AG04450 (cell line): ENCODE data around the gene ZNF76. TPM values are rescaled to one million over a fixed set of nuclear protein-coding genes. Genes with fewer than 3 reads are reported as not detected.
A peak's percentile ranks its signal among the peaks of the same experiment; 100 is the strongest.

Source experiments
- CTCF ChIA-PET: fragments of 300-600, 350-600 bp; formaldehyde crosslinking; extraction: SDS; loops from one replicate; lab custom pipeline; 2022; ENCODE audit warnings: antibody characterized with exemption, inconsistent platforms; lab: Charles Lee
- POLR2A ChIA-PET: fragments of 350-600 bp; formaldehyde crosslinking; extraction: SDS; loops from one replicate; lab custom pipeline; 2021; ENCODE audit warnings: antibody characterized with exemption, inconsistent platforms; lab: Yijun Ruan, JAX
- DNase-seq: peaks from one replicate; pipeline ENCODE4 v3.0.0-alpha.2; 2011; ENCODE audit warnings: low read depth, low spot score
- H3K27ac ChIP-seq: one replicate; pipeline ENCODE4 v1.5.1; 2012; ENCODE audit warnings: low read depth, low read length, control low read depth
- H3K27me3 ChIP-seq: one replicate; pipeline ENCODE4 v1.6.0; 2012; ENCODE audit warnings: low read length; ENCODE audit not compliant: control insufficient read depth, insufficient read depth
- H3K4me3 ChIP-seq: 2 replicates; pipeline ENCODE4 v1.5.1; 2011; ENCODE audit warnings: mild to moderate bottlenecking, low read depth, low read length, control low read depth
- H3K9me3 ChIP-seq: 2 replicates; pipeline ENCODE4 v1.5.1; 2012; ENCODE audit warnings: low read length; ENCODE audit not compliant: control insufficient read depth, insufficient read depth
- CTCF ChIP-seq: IDR thresholded peaks from 2 replicates; pipeline ENCODE4 v1.5.1; 2011; ENCODE audit warnings: low read depth, low read length, control low read depth, inconsistent platforms
- polyA plus RNA-seq: library from polyadenylated mRNA; depleted of rRNA; stranded (reverse); fragments of >200 nt; gene quantifications from 2 replicates; pipeline ENCODE4 v1.2.3, GENCODE V29; 2011

ZNF76 gene
- polyA plus RNA-seq, 1 experiment: 10.2 TPM

GRCh38 chr6:35240838-35241801, 18.4 kb upstream of the ZNF76 start:
- Histone ChIP-seq H3K4me3 (no peak overlapping the region), H3K27me3 (no peaks in the 10 kb centered on the region), H3K9me3 (no peaks in the 10 kb centered on the region; the same call in 1 of the 2 replicates), H3K27ac (no peak overlapping the region)
- ChIA-PET POLR2A (no interaction called here), CTCF (interaction anchor here (0.6 to 4.3 kb wide), 53 partner anchors 9 to 403 kb away, joined by 3 to 62 read pairs (median 4); partner anchors contain the start of gene ZNF76)
- DNase-seq: no peak
- TF ChIP-seq CTCF: peak; percentile 97

GRCh38 chr6:35242486-35242885, 17.0 kb upstream of the ZNF76 start:
- ChIA-PET POLR2A (no interaction called here), CTCF (interaction anchor here (1.6 to 4.3 kb wide), 6 partner anchors 12 to 255 kb away, joined by 13 to 62 read pairs (median 47); partner anchors contain the start of gene ZNF76)
- Histone ChIP-seq H3K4me3 (no peak overlapping the region), H3K27me3 (no peaks in the 10 kb centered on the region), H3K9me3 (no peaks in the 10 kb centered on the region), H3K27ac (no peak overlapping the region)
- DNase-seq: no peak
- TF ChIP-seq CTCF: no peak

- CTCF ChIA-PET: interaction anchor here (1.6 to 4.3 kb wide), 3 partner anchors 12 to 103 kb away, joined by 13 to 50 read pairs (median 48); partner anchors contain the start of gene ZNF76
- no peak overlapping the region for H3K27ac ChIP-seq
- TF ChIP-seq CTCF: no peak
- POLR2A ChIA-PET: no interaction called here
- H3K27me3 ChIP-seq: no peaks in the 10 kb centered on the region
- no peaks in the 10 kb centered on the region for H3K9me3 ChIP-seq
- H3K4me3 ChIP-seq: no peak overlapping the region
- DNase-seq: no peak
Observed at GRCh38 chr6:35242906-35243305, 16.6 kb upstream of the ZNF76 start.

GRCh38 chr6:35243386-35243958, 16.1 kb upstream of the ZNF76 start:
- Histone ChIP-seq H3K4me3 (no peak overlapping the region), H3K27me3 (no peaks in the 10 kb centered on the region), H3K9me3 (no peaks in the 10 kb centered on the region), H3K27ac (no peak overlapping the region)
- CTCF ChIA-PET: interaction anchor here (3.8 to 4.3 kb wide), 2 partner anchors 13 to 14 kb away, joined by 48 to 50 read pairs; partner anchors contain the start of gene ZNF76
- no peak for TF ChIP-seq CTCF
- POLR2A ChIA-PET: no interaction called here
- no peak for DNase-seq

GRCh38 chr6:35244551-35244950, 15.0 kb upstream of the ZNF76 start:
- H3K27ac ChIP-seq: no peak overlapping the region
- DNase-seq: no peak
- no peak for TF ChIP-seq CTCF
- ChIA-PET POLR2A (no interaction called here), CTCF (no interaction called here)
- no peak overlapping the region for H3K4me3 ChIP-seq
- H3K9me3 ChIP-seq: no peaks in the 10 kb centered on the region
- no peaks in the 10 kb centered on the region for H3K27me3 ChIP-seq
